ENCODE data around the gene TGIF2. TPM values are rescaled to one million over a fixed set of nuclear protein-coding genes. Genes with fewer than 3 reads are reported as not detected.
A peak's percentile ranks its signal among the peaks of the same experiment; 100 is the strongest.

Gene TGIF2
- total and polyA plus RNA-seq, 9 of the 15 experiments (the other 6 are each of a cell fraction or from before 2014, with no cell fraction given): 6.8 to 27.8 (median 15.7) TPM

- TF ChIP-seq THAP12 (CRISPR knock-in tag; IDR thresholded peaks at IDR 0.05): no peak
Observed at GRCh38 chr20:36584018-36584481, 10.7 kb downstream of the TGIF2 start (continued).

- Histone ChIP-seq H2AFZ (ENCODE audit: low read depth, low read length) (no peak overlapping the region), H3K4me1 (replicated peaks in 1 of 2; ENCODE audit: control insufficient read depth in 2 of 2, insufficient read depth in 2 of 2, low read length in 2 of 2) (no peaks in the 10 kb centered on the region; a peak in 1 of 5 replicates), H3K9me1 (ENCODE audit: control insufficient read depth, insufficient read depth, low read length) (no peaks in the 10 kb centered on the region), H3K4me2 (ENCODE audit: insufficient read depth, low read length) (no peak overlapping the region), H4K20me1 (replicated peaks; ENCODE audit: control insufficient read depth, insufficient read depth, low read length) (peaks cover 5% of the 10 kb centered on the region), H3K36me3 (ENCODE audit: control insufficient read depth, insufficient read depth, low read length) (peaks cover 20% of the 10 kb centered on the region; the same call in 2 of the 3 replicates), H3K79me2 (ENCODE audit: control insufficient read depth, insufficient read depth, low read length) (no peaks in the 10 kb centered on the region), H3K9me3 (replicated peaks; ENCODE audit: control insufficient read depth, insufficient read depth, low read depth, low read length) (no peaks in the 10 kb centered on the region), H3K4me3 (no peak overlapping the region), H3K9ac (ENCODE audit: insufficient read depth in 1 of 2, low read depth in 2 of 2, low read length in 2 of 2) (peak overlapping the region in 1 of 2 experiments; percentile 40; a peak in 1 of 4 replicates), H3K27ac (ENCODE audit: extremely low read depth, low read depth, low read length) (no peak overlapping the region), H3K27me3 (ENCODE audit: control insufficient read depth in 2 of 2, insufficient read depth in 2 of 2, low read length in 2 of 2) (no peaks in the 10 kb centered on the region)
- TF ChIP-seq NR2F6 (CRISPR knock-in tag; IDR thresholded peaks at IDR 0.05): no peak
- TF ChIP-seq HMBOX1 (IDR thresholded peaks at IDR 0.05): peak; percentile 25; the same call in 1 of the 2 replicates
- intact Hi-C loops (cut with micrococcal nuclease): no loop called here
- DNase-seq (ENCODE audit: extremely low read depth in 1 of 4, low spot score in 3 of 4): peak in 1 of 4 experiments; percentile 7
- FAIRE-seq: no peak
- no TSS peak for BruUV-seq (replicated peaks)
- POLR2A ChIA-PET: interaction anchor here (0.5 to 1.3 kb wide), 5 partner anchors 11 to 38 kb away, joined by 3 to 5 read pairs (median 3); no protein-coding TSS in a partner anchor
- CTCF ChIA-PET (ENCODE audit: low intra/inter-chr PET ratio): no interaction called here
- in situ Hi-C loops (cut with MboI): no loop called here
- ATAC-seq: no peak; the same call in 2 of the 3 replicates
- WGBS (ENCODE audit: insufficient coverage, low coverage, missing lambda C conversion rate): 70% methylated on average over 7 of the region's 8 CpGs
Observed at GRCh38 chr20:36585410-36586125, 12.2 kb downstream of the TGIF2 start.

Data from K562 (cell line).